Measurements from ENCODE around the gene MALRD1.

GRCh38 chr10:19449860-19450259 lies 401.3 kb downstream of the MALRD1 start:
- TF ChIP-seq CTCF (IDR thresholded peaks at IDR 0.05 in 8 of 11, conservative IDR thresholded peaks at IDR 0.05 in 3 of 11), result no peak
- no peak for TF ChIP-seq POLR2A (IDR thresholded peaks at IDR 0.05)
- no peak for TF ChIP-seq POLR2AphosphoS5 (IDR thresholded peaks at IDR 0.05)
